ENCODE data around the gene NHEJ1. TPM values are rescaled to one million over a fixed set of nuclear protein-coding genes. Genes with fewer than 3 reads are reported as not detected.

Gene NHEJ1
- total RNA-seq, 1 experiment from 2014 or later, result 22.3 TPM

DNA sequence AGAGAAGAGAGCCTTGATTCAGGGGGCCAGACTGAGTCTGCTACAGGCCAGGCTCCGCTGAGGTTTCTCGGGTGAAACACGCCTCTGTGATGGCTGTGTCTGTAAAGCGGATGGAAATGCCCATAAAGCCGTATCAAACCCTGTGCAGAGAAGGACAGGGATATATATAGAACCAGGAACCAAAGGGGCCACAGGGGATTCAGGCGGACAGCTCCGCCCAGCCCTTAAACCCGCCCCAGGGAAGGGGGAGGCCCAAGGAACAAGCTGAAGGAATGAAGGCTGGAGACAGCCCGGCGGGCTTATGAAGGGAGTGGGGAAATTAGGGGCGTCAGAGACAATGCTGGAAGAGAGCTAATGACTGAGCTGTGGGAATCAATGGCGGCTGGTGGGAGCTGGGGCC, 42.1 kb downstream of the NHEJ1 start (continued):
- TF ChIP-seq ATF3 (CRISPR knock-in tag; conservative IDR thresholded peaks at IDR 0.05) (no peak), ZNF138 (CRISPR knock-in tag; conservative IDR thresholded peaks at IDR 0.05) (no peak), MAX (CRISPR knock-in tag; IDR thresholded peaks at IDR 0.05) (no peak)

DNA sequence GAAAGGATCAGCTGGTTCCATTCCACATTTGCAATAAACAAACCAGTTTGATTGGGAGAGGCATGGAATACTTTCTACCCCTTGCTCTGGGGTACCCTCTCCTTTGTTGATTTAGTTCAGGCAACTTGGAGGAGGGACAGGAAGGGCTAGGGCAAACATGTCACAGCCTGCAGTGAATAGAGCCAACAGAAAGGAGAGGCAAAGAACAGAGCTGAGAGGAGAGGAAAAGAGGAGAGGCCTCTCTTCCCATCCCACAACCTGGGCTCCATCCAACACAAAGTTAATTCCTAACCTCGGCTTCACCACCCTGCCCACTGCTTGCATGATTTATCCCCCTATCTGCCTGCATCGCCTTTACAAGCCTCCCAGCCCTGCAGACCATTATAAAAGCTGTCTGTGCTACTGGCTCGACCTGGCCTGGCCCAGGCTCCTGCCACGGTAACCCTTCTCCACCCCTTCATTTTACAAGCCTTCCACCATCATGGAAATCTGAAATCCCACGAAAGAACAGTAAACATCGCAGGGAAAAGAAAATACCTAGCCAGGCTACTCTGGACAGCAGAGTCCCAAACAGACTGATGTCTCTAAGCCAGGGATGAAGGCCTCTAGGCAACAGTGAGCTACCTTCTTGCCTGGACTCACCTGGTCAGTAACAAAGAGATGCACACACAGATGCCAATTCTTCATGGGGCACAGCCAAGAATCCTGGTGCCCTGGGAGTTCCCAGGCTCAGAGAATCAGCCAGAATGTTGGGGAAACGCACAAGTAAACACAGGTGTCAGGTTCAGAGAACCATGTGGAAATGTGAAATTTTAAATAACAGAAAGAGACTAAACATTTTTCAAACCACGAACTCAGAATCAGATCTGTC, 43.6 kb downstream of the NHEJ1 start:
- ChIA-PET CTCF (interaction anchor here (1.0 to 9.3 kb wide), 8 partner anchors 13 to 137 kb away, joined by 3 to 198 read pairs (median 44); partner anchors contain the start of gene IHH), POLR2A (no interaction called here)
- TF ChIP-seq JAZF1 (CRISPR knock-in tag; IDR thresholded peaks at IDR 0.05) (no peak), USF2 (CRISPR knock-in tag; IDR thresholded peaks at IDR 0.05) (no peak), MYBL2 (CRISPR knock-in tag; IDR thresholded peaks at IDR 0.05) (no peak), OVOL2 (CRISPR knock-in tag; IDR thresholded peaks at IDR 0.05; ENCODE audit: borderline replicate concordance) (no peak), IRF2 (CRISPR knock-in tag; IDR thresholded peaks at IDR 0.05; ENCODE audit: borderline replicate concordance, low read depth) (no peak), ZNF281 (CRISPR knock-in tag; IDR thresholded peaks at IDR 0.05) (no peak), CREM (CRISPR knock-in tag; IDR thresholded peaks at IDR 0.05) (no peak), FOXJ3 (CRISPR knock-in tag; IDR thresholded peaks at IDR 0.05; ENCODE audit: borderline replicate concordance) (no peak), SMAD4 (CRISPR knock-in tag; IDR thresholded peaks at IDR 0.05) (no peak), ZNF425 (CRISPR knock-in tag; conservative IDR thresholded peaks at IDR 0.05) (no peak), EMX1 (CRISPR knock-in tag; IDR thresholded peaks at IDR 0.05) (no peak), RELA (CRISPR knock-in tag; IDR thresholded peaks at IDR 0.05; ENCODE audit: borderline replicate concordance) (no peak), FOXP1 (CRISPR knock-in tag; IDR thresholded peaks at IDR 0.05; ENCODE audit: borderline replicate concordance) (no peak)
- TF ChIP-seq, protein P1, sequence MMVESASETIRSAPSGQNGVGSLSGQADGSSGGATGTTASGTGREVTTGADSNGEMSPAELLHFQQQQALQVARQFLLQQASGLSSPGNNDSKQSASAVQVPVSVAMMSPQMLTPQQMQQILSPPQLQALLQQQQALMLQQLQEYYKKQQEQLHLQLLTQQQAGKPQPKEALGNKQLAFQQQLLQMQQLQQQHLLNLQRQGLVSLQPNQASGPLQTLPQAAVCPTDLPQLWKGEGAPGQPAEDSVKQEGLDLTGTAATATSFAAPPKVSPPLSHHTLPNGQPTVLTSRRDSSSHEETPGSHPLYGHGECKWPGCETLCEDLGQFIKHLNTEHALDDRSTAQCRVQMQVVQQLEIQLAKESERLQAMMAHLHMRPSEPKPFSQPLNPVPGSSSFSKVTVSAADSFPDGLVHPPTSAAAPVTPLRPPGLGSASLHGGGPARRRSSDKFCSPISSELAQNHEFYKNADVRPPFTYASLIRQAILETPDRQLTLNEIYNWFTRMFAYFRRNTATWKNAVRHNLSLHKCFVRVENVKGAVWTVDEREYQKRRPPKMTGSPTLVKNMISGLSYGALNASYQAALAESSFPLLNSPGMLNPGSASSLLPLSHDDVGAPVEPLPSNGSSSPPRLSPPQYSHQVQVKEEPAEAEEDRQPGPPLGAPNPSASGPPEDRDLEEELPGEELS (CRISPR knock-in tag; IDR thresholded peaks at IDR 0.05), result no peak
- TF ChIP-seq, protein P2, sequence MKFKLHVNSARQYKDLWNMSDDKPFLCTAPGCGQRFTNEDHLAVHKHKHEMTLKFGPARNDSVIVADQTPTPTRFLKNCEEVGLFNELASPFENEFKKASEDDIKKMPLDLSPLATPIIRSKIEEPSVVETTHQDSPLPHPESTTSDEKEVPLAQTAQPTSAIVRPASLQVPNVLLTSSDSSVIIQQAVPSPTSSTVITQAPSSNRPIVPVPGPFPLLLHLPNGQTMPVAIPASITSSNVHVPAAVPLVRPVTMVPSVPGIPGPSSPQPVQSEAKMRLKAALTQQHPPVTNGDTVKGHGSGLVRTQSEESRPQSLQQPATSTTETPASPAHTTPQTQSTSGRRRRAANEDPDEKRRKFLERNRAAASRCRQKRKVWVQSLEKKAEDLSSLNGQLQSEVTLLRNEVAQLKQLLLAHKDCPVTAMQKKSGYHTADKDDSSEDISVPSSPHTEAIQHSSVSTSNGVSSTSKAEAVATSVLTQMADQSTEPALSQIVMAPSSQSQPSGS (CRISPR knock-in tag; IDR thresholded peaks at IDR 0.05; ENCODE audit: borderline replicate concordance, low read depth), result no peak
- Mint-ChIP-seq H3K36me3 (no peaks in the 10 kb centered on the region), H3K4me1 (peaks cover 4% of the 10 kb centered on the region; the same call in 1 of the 2 replicates), H3K27ac (no peak overlapping the region), H3K4me3 (no peak overlapping the region), H3K27me3 (ENCODE audit: low read depth) (no peaks in the 10 kb centered on the region), H3K9me3 (no peaks in the 10 kb centered on the region)
- DNase-seq (ENCODE audit: low spot score) (no peak), ATAC-seq (no peak)
